ENCODE results near the gene ARSD. TPM values are rescaled to one million over a fixed set of nuclear protein-coding genes. Genes with fewer than 3 reads are reported as not detected.

Gene ARSD
- total RNA-seq, 1 donor from 2014 or later: 82.5 TPM

- no peak for DNase-seq (ENCODE audit: low spot score)
Measured at GRCh38 chrX:2854918-2855317, 74.2 kb downstream of the ARSD start.

Other genes with a start within 250 kb of the ARSD start
- gene CD99, start 238.0 kb downstream of the ARSD start, total RNA-seq: 268 TPM
- gene XG, start 177.3 kb downstream of the ARSD start, total RNA-seq: 3.9 TPM
- gene GYG2, start 100.4 kb downstream of the ARSD start, total RNA-seq: 5.4 TPM
- 0.12 TPM for gene ARSH, start 77.2 kb upstream of the ARSD start, total RNA-seq
- gene ARSF, start 112.1 kb upstream of the ARSD start, total RNA-seq: not detected